ENCODE data around the gene NGLY1.

The NGLY1 gene

DNA sequence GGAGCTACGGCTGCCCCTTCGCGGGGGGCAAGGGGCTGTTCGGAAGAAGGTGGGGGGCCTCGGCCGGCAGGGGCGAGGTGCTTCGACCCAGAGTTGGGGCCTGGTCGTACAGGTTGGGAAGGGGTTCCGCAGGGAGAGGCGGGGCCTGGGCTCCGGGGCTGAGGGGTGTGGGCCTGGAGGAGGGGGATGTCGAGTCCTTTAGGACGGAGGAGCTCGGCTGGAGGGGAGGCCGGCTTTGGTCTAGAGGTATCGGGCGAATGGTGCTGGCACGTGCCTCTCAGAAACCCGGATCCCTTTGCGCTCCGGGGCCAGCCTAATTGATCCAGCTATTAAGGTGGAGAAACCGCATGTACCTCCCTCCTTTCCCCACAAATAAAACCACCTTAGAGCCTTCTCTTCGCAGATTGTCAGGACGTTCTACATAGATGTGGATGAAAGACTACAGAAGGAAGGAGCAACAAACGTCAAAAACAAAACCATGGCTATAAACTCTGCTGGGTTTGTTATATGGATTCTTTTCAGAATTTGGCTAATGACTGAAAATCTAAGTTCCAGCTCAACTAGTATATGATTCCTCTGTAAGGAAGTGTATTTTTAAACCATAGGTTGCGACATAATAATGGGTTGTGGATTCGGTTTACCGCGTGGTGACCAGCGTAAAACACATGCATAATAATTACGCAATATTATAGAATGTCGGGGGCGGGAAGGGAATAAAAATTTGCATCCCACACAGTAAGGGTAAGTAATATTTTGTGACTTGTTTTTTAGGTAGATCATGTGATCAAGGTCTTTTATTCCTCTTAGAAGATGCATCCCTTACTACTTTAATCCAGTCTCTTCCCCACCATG is 644 bp upstream of the NGLY1 start:
- DNase-seq: peak; percentile 44

- no peak for DNase-seq
These were observed 656 bp downstream of the NGLY1 start for GRCh38 chr3:25782636-25782937.

- DNase-seq: no peak
These were observed 1.3 kb downstream of the NGLY1 start for GRCh38 chr3:25781758-25782594.

- no peak for DNase-seq
These were observed 2.0 kb downstream of the NGLY1 start for GRCh38 chr3:25781145-25781757.

- no peak for DNase-seq
These were observed 2.6 kb downstream of the NGLY1 start for GRCh38 chr3:25780618-25781017.

DNA sequence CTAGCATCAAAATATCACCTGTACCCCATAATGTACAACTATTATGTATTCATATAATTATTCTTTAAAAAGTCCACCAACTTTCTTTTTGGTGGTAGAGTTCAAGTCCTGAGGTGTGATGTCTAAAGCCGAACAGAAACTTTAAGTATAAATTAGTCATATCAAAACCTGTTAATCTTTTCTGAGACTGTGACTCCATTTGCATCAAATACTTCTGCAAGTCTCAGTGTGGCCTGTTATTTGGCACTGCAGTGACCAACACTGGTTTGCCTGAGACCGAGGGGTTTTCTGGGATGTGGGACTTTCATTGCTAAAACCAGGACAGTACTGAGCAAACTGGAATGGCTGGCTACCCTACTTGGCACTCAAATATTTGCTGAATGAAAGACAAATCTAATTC is 7.3 kb downstream of the NGLY1 start:
- DNase-seq: no peak

GRCh38 chr3:25768851-25769250 is 14.4 kb downstream of the NGLY1 start:
- no peak for DNase-seq

- DNase-seq: no peak
These were observed 31.5 kb downstream of the NGLY1 start for GRCh38 chr3:25751725-25752124.

DNA sequence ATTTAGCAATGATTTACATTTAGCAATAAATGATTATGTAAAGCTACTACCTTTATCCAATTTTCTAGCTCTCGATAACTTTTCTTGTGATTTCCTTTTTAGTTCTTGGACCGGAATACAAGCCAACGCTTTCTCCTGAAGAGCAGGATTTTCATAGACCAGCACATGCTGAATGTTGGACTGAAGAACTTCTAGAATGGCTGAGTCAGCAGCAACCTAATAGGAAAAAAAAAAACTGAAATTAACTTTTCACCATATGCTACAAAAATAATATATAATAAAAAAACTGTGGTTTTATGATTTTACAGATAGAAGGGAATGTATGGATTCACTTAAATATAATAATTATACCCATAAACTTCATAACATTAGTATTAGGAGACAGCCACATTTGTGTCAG is 32.2 kb downstream of the NGLY1 start:
- no peak for DNase-seq

- DNase-seq: no peak
These were observed 34.1 kb downstream of the NGLY1 start for GRCh38 chr3:25749031-25749581.

DNA sequence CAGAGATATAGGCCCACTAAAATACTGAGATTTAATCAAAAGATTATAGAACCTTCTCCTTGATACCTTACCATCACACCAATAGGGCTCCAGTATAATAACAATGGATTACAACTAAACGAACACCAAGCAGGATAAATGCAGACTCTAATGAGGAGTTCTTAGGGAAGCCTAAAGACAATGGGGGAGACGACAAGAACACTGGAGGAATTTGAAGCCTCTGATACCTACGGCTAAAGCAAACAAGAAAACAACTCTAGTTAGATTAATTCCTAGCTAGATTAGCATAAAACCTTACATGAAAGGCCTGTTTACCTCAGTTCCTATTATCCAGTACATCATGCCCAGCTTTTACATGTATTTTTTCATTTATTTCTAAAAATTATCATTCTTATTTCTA is 35.1 kb downstream of the NGLY1 start:
- no peak for DNase-seq

- no peak for DNase-seq
These were observed 36.2 kb downstream of the NGLY1 start for GRCh38 chr3:25747033-25747432.

DNA sequence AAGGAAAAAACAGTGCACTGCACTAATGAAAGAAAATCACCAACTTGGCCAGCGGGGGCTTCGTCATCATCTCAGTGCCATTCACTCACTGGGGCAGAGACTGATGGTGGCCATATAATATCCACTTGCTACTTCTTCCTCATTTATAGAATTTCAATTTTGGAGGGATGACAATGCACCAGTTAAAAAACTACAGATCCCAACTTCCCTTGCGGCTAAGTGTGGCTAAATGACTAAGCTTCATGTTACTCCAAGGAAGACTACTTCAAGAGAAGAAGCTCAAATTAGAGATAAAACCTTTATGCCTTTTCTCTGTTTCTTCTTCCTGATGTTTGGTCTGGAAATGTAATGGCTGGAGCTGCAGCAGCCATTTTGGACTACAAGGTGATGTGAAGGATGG is 38.8 kb downstream of the NGLY1 start:
- no peak for DNase-seq

DNA sequence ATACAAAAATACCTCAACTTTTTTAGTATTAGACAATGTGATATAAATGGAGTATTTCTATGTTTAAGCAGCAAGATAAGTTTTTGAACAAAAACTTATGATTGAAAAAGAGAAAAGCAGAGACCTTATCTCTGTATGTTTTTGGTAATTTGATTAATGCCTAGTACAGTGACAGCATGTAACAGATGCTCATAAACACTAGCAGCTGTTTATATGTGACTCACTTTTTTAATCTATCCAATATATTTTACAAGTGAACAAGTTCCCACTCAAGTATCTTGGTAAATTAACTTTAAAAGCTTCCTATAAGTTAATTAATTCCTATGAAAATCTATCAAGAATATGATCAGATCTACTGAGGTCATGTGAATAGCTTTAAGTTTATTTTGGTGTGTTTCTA is 55.1 kb downstream of the NGLY1 start:
- DNase-seq: no peak

DNA sequence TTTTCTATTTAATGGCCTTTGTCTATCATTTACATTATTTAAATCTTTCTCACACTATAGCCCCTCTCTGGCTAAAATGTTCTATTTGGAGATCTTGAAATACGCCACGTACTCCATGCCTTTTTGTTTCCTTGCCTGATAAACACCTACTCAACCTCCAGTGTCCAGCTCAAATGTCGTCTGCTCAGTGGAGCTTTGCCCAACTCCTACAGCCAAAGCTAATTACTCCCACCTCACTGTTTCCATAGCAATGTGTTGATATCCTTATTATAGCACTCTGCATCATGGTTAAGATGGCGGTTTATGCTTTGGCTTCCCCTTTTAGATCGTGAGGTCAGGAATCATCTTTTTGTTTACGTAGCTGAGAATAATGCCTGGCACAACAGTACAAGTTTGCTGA is 55.9 kb downstream of the NGLY1 start:
- peak; percentile 35 for DNase-seq

DNA sequence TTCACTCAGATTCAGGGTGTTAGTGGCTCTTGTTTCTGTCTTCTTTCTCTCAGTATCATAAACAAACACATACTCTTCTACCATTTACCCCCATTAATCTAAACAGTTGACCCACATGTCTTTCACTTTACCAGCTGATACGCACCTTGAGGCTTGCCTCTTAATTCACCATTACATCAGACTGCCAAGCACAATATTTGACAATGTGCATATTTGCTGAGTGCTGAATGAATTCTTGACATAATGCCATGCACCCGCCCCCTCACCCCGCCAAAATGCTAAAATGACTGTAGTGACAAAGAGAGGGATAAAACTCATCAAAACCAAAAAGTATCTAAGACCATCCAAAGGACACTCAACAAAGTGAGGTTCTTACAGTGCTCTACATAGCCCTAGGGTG is 57.4 kb downstream of the NGLY1 start:
- DNase-seq: peak; percentile 6

- no peak for DNase-seq
These were observed 58.1 kb downstream of the NGLY1 start for GRCh38 chr3:25724948-25725645.

- no peak for DNase-seq
These were observed 59.4 kb downstream of the NGLY1 start for GRCh38 chr3:25723802-25724201.

GRCh38 chr3:25719321-25719720 is 63.9 kb downstream of the NGLY1 start:
- no peak for DNase-seq

GRCh38 chr3:25713341-25713985 is 69.8 kb downstream of the NGLY1 start:
- no peak for DNase-seq

- DNase-seq: no peak
These were observed 72.2 kb downstream of the NGLY1 start for GRCh38 chr3:25711090-25711489.

GRCh38 chr3:25708036-25708435 is 75.2 kb downstream of the NGLY1 start:
- no peak for DNase-seq

All from NCI-H2029 (cell line).